Measurements from ENCODE around the gene GTSE1.

DNA sequence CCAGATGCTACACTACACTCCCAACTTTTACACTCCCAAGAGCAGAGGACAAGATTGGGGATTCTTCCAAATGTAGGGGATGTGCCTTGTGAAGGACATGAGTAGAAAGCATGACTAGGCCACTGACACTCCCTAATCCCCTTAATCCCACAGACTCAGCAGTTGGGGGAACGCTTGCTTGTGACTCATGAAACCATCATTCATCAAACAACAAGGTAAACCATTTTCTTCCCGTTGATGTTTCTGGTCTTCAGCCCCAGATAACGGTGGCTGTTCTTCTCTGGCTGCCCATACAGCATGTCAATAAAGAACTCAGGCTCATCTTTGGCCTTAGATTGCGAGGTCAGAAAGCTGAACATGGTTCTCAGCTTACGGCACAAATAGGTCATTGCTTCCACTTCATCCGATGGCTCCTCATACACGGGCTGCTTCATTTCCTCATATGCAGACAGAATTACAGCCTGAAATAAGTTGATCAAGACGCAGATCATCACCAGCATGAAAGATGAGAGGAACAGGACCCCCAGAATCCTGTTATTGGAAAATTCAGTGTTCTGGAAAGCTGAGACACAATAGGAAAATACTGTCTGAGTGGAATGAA lies 40.2 kb upstream of the GTSE1 start:
- TF ChIP-seq, protein P1, sequence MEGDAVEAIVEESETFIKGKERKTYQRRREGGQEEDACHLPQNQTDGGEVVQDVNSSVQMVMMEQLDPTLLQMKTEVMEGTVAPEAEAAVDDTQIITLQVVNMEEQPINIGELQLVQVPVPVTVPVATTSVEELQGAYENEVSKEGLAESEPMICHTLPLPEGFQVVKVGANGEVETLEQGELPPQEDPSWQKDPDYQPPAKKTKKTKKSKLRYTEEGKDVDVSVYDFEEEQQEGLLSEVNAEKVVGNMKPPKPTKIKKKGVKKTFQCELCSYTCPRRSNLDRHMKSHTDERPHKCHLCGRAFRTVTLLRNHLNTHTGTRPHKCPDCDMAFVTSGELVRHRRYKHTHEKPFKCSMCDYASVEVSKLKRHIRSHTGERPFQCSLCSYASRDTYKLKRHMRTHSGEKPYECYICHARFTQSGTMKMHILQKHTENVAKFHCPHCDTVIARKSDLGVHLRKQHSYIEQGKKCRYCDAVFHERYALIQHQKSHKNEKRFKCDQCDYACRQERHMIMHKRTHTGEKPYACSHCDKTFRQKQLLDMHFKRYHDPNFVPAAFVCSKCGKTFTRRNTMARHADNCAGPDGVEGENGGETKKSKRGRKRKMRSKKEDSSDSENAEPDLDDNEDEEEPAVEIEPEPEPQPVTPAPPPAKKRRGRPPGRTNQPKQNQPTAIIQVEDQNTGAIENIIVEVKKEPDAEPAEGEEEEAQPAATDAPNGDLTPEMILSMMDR (IDR thresholded peaks at IDR 0.05): no peak
- TF ChIP-seq EZH2 (IDR thresholded peaks at IDR 0.05) (no peak), EZH2phosphoT487 (IDR thresholded peaks at IDR 0.05) (no peak)
